Islet of Langerhans (tissue), 1 donor: ENCODE measurements around the gene NEB.
"Not testable (repeated sequence)": the region's sequence is repeated elsewhere in the genome, so short reads cannot be mapped to it uniquely, and the experiment has no call there.

Experiments
- FAIRE-seq: peaks from one replicate; lab custom pipeline; 2011; peaks lifted over from hg19 to GRCh38; lab: Jason Lieb, UNC

Gene NEB

GRCh38 chr2:151611351-151611750 lies 122.9 kb downstream of the NEB start:
- no peak for FAIRE-seq

- no peak for FAIRE-seq
Measured at GRCh38 chr2:151610310-151610709, 124.0 kb downstream of the NEB start.

- FAIRE-seq: no peak
Measured at GRCh38 chr2:151609705-151610104, 124.6 kb downstream of the NEB start.

GRCh38 chr2:151607459-151608424 lies 126.5 kb downstream of the NEB start:
- not testable (repeated sequence) for FAIRE-seq

- not testable (repeated sequence) for FAIRE-seq
Measured at GRCh38 chr2:151603530-151603929, 130.7 kb downstream of the NEB start.

- FAIRE-seq: not testable (repeated sequence)
Measured at GRCh38 chr2:151602402-151602801, 131.9 kb downstream of the NEB start.

- FAIRE-seq: not testable (repeated sequence)
Measured at GRCh38 chr2:151601803-151602202, 132.5 kb downstream of the NEB start.

- FAIRE-seq: not testable (repeated sequence)
Measured at GRCh38 chr2:151596903-151597608, 137.2 kb downstream of the NEB start.

GRCh38 chr2:151591908-151592255 lies 142.4 kb downstream of the NEB start:
- FAIRE-seq: not testable (repeated sequence)

GRCh38 chr2:151591250-151591907 lies 142.9 kb downstream of the NEB start:
- not testable (repeated sequence) for FAIRE-seq

- not testable (repeated sequence) for FAIRE-seq
Measured at GRCh38 chr2:151581300-151581699, 153.0 kb downstream of the NEB start.

- FAIRE-seq: not testable (repeated sequence)
Measured at GRCh38 chr2:151580697-151581096, 153.6 kb downstream of the NEB start.

- no peak for FAIRE-seq
Measured at GRCh38 chr2:151577116-151577515, 157.2 kb downstream of the NEB start.

- no peak for FAIRE-seq
Measured at GRCh38 chr2:151576080-151576479, 158.2 kb downstream of the NEB start.

- no peak for FAIRE-seq
Measured at GRCh38 chr2:151575338-151575737, 158.9 kb downstream of the NEB start.

GRCh38 chr2:151570191-151570590 lies 164.1 kb downstream of the NEB start:
- no peak for FAIRE-seq

- FAIRE-seq: no peak
Measured at GRCh38 chr2:151569167-151569566, 165.1 kb downstream of the NEB start.

GRCh38 chr2:151568501-151568900 lies 165.8 kb downstream of the NEB start:
- FAIRE-seq: no peak

- no peak for FAIRE-seq
Measured at GRCh38 chr2:151567006-151567405, 167.3 kb downstream of the NEB start.

- FAIRE-seq: no peak
Measured at GRCh38 chr2:151562398-151562797, 171.9 kb downstream of the NEB start.

GRCh38 chr2:151560289-151560688 lies 174.0 kb downstream of the NEB start:
- no peak for FAIRE-seq

GRCh38 chr2:151559431-151559830 lies 174.8 kb downstream of the NEB start:
- FAIRE-seq: not testable (repeated sequence)

GRCh38 chr2:151557883-151558282 lies 176.4 kb downstream of the NEB start:
- FAIRE-seq: not testable (repeated sequence)
